HG03442 (cell line): ENCODE measurements around the gene NPEPPS.
"Not testable (repeated sequence)": the region's sequence is repeated elsewhere in the genome, so short reads cannot be mapped to it uniquely, and the experiment has no call there.

ENCODE experiments used
- ATAC-seq: cut with Tn5 transposase; IDR thresholded peaks from one replicate; pipeline ENCODE4 v1.9.1; 2021; ENCODE audit warnings: mild to moderate bottlenecking, moderate library complexity; ENCODE audit not compliant: unreplicated experiment

NPEPPS gene

GRCh38 chr17:47561698-47562405 is 30.9 kb downstream of the NPEPPS start:
- ATAC-seq = not testable (repeated sequence)

- ATAC-seq = not testable (repeated sequence)
These were observed 31.4 kb downstream of the NPEPPS start for GRCh38 chr17:47562406-47562705.

GRCh38 chr17:47567261-47567660 is 36.4 kb downstream of the NPEPPS start:
- not testable (repeated sequence) for ATAC-seq

GRCh38 chr17:47572561-47572960 is 41.7 kb downstream of the NPEPPS start:
- ATAC-seq = not testable (repeated sequence)

- ATAC-seq = not testable (repeated sequence)
These were observed 51.5 kb downstream of the NPEPPS start for GRCh38 chr17:47582416-47582815.

- not testable (repeated sequence) for ATAC-seq
These were observed 55.6 kb downstream of the NPEPPS start for GRCh38 chr17:47586378-47587055.

GRCh38 chr17:47593522-47593921 is 62.6 kb downstream of the NPEPPS start:
- ATAC-seq = not testable (repeated sequence)

GRCh38 chr17:47603830-47604597 is 73.1 kb downstream of the NPEPPS start:
- ATAC-seq = no peak

- no peak for ATAC-seq
These were observed 73.7 kb downstream of the NPEPPS start for GRCh38 chr17:47604598-47604927.

GRCh38 chr17:47605011-47605410 is 74.1 kb downstream of the NPEPPS start:
- no peak for ATAC-seq

GRCh38 chr17:47607481-47607880 is 76.6 kb downstream of the NPEPPS start:
- ATAC-seq = no peak

- ATAC-seq = no peak
These were observed 80.8 kb downstream of the NPEPPS start for GRCh38 chr17:47611372-47612350.

- ATAC-seq = no peak
These were observed 85.0 kb downstream of the NPEPPS start for GRCh38 chr17:47615766-47616424.

- ATAC-seq = no peak
These were observed 87.5 kb downstream of the NPEPPS start for GRCh38 chr17:47618410-47618809.

- no peak for ATAC-seq
These were observed 89.8 kb downstream of the NPEPPS start for GRCh38 chr17:47620503-47621245.

GRCh38 chr17:47621293-47622179 is 90.6 kb downstream of the NPEPPS start:
- ATAC-seq = no peak

- ATAC-seq = no peak
These were observed 91.3 kb downstream of the NPEPPS start for GRCh38 chr17:47622180-47622549.

GRCh38 chr17:47624727-47625068 is 93.8 kb downstream of the NPEPPS start:
- ATAC-seq = no peak
